Loucy (cell line): ENCODE data around the gene HOMEZ.

Source experiments
- H2AFZ ChIP-seq: fragments of 200-600 bp; sonication (generic); 2 replicates; pipeline ENCODE4 v1.6.0; 2016; ENCODE audit warnings: antibody characterized with exemption, mild to moderate bottlenecking, low read length, moderate library complexity
- H3F3A ChIP-seq: fragments of 200-600 bp; 2 replicates; pipeline ENCODE4 v1.6.0; 2016; ENCODE audit warnings: antibody characterized with exemption, low read depth, mild to moderate bottlenecking
- H3K27me3 ChIP-seq: fragments of 200-600 bp; sonication (generic); 2 replicates; pipeline ENCODE4 v1.6.1; 2014; ENCODE audit warnings: low read length, mild to moderate bottlenecking; ENCODE audit not compliant: insufficient read depth, poor library complexity, severe bottlenecking
- H3K36me3 ChIP-seq: fragments of 200-600 bp; sonication (generic); 2 replicates; pipeline ENCODE4 v1.6.1; 2016; ENCODE audit warnings: low read length; ENCODE audit not compliant: insufficient read depth
- H3K4me1 ChIP-seq: fragments of 200-600 bp; sonication (generic); 2 replicates; pipeline ENCODE4 v1.5.1; 2014; ENCODE audit warnings: low read length, mild to moderate bottlenecking; ENCODE audit not compliant: insufficient read depth, poor library complexity, severe bottlenecking
- H3K4me2 ChIP-seq: fragments of 200-600 bp; sonication (generic); 2 replicates; pipeline ENCODE4 v1.6.0; 2014; ENCODE audit warnings: antibody characterized with exemption, low read length, low read depth, mild to moderate bottlenecking; ENCODE audit not compliant: poor library complexity, severe bottlenecking
- H3K4me3 ChIP-seq: fragments of 200-600 bp; sonication (generic); 2 replicates; pipeline ENCODE4 v1.5.1; 2014; ENCODE audit warnings: low read length, mild to moderate bottlenecking, mixed read lengths; ENCODE audit not compliant: poor library complexity, severe bottlenecking
- H3K79me2 ChIP-seq: fragments of 200-600 bp; sonication (generic); 2 replicates; pipeline ENCODE4 v1.6.1; 2014; ENCODE audit warnings: low read length; ENCODE audit not compliant: insufficient read depth
- H3K9ac ChIP-seq: fragments of 200-600 bp; sonication (generic); 2 replicates; pipeline ENCODE4 v1.6.0; 2014; ENCODE audit warnings: mild to moderate bottlenecking, low read depth, low read length, moderate library complexity; ENCODE audit not compliant: poor library complexity, severe bottlenecking
- H3K9me2 ChIP-seq: fragments of 200-600 bp; sonication (generic); replicated peaks from 2 replicates; pipeline ENCODE4 v1.6.1; 2016; ENCODE audit warnings: low read depth, low read length, mixed read lengths
- H3K9me3 ChIP-seq: fragments of 200-600 bp; sonication (generic); 2 replicates; pipeline ENCODE4 v1.6.1; 2014; ENCODE audit warnings: mild to moderate bottlenecking, antibody characterized with exemption, low read length, low read depth; ENCODE audit not compliant: insufficient read depth
- H4K20me1 ChIP-seq: fragments of 200-600 bp; sonication (generic); 2 replicates; pipeline ENCODE4 v1.6.0; 2014; ENCODE audit warnings: antibody characterized with exemption, low read length, mild to moderate bottlenecking; ENCODE audit not compliant: insufficient read depth, poor library complexity, severe bottlenecking
- EZH2phosphoT487 ChIP-seq: fragments of 200-600 bp; IDR thresholded peaks from 2 replicates; pipeline ENCODE4 v1.6.1; 2018; ENCODE audit warnings: antibody characterized with exemption, mild to moderate bottlenecking, moderate library complexity, borderline replicate concordance
- TF ChIP-seq, protein P1 (sequence below): fragments of 200-600 bp; sonication (generic); conservative IDR thresholded peaks from 2 replicates; pipeline ENCODE4 v1.5.1; 2014; ENCODE audit warnings: mild to moderate bottlenecking, antibody characterized with exemption, low read length

The HOMEZ gene

DNA sequence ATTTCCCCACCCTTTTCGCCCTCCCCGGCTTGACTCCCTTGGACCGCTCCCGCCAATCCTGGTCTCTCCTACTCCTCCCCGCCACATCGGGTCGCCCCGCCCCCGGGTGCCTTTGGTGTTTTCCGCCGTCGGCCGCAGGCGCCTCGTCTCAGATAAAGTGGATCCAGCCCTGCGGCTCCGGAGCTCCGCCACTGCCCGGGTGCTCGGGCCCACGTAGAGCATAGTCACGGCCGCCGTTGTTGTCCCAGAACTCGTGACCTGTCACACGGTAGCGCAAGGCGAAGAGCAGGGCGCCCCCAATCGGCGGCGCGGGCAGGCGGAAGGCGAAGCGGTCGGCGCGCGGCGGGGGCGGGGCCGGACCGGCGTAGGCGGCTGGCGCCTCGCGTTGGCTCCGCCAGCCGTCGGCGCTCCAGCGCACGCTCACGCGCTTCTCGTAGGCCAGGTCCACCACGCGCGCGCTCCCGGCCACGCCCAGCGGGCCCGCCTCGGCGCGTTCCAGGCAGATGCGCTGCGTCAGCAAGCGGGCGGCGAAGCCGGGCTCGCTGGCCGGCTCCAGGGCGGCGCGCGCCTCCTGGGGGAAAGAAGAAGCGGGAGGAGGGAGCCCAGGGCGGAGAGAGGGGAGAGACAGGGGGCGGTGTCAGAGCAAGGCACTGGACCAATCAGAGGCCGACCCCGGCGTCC, 15.5 kb upstream of the HOMEZ start:
- H3K4me1 ChIP-seq: peaks cover 23% of the 10 kb centered on the region
- peak overlapping the region; percentile 94 for H3K4me3 ChIP-seq
- H3K4me2 ChIP-seq: peak overlapping the region; percentile 83
- H3F3A ChIP-seq: no peaks in the 10 kb centered on the region
- peaks cover 10% of the 10 kb centered on the region for H4K20me1 ChIP-seq
- H3K36me3 ChIP-seq: peaks cover 13% of the 10 kb centered on the region; the same call in 1 of the 2 replicates
- TF ChIP-seq, protein P1, sequence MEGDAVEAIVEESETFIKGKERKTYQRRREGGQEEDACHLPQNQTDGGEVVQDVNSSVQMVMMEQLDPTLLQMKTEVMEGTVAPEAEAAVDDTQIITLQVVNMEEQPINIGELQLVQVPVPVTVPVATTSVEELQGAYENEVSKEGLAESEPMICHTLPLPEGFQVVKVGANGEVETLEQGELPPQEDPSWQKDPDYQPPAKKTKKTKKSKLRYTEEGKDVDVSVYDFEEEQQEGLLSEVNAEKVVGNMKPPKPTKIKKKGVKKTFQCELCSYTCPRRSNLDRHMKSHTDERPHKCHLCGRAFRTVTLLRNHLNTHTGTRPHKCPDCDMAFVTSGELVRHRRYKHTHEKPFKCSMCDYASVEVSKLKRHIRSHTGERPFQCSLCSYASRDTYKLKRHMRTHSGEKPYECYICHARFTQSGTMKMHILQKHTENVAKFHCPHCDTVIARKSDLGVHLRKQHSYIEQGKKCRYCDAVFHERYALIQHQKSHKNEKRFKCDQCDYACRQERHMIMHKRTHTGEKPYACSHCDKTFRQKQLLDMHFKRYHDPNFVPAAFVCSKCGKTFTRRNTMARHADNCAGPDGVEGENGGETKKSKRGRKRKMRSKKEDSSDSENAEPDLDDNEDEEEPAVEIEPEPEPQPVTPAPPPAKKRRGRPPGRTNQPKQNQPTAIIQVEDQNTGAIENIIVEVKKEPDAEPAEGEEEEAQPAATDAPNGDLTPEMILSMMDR: peak; percentile 60
- TF ChIP-seq EZH2phosphoT487: no peak
- peak overlapping the region; percentile 97 for H3K9ac ChIP-seq
- H3K79me2 ChIP-seq: peaks cover 38% of the 10 kb centered on the region
- no peaks in the 10 kb centered on the region for H3K9me3 ChIP-seq
- no peaks in the 10 kb centered on the region for H3K27me3 ChIP-seq
- peak overlapping the region; percentile 97 for H2AFZ ChIP-seq
- H3K9me2 ChIP-seq: no peaks in the 10 kb centered on the region

DNA sequence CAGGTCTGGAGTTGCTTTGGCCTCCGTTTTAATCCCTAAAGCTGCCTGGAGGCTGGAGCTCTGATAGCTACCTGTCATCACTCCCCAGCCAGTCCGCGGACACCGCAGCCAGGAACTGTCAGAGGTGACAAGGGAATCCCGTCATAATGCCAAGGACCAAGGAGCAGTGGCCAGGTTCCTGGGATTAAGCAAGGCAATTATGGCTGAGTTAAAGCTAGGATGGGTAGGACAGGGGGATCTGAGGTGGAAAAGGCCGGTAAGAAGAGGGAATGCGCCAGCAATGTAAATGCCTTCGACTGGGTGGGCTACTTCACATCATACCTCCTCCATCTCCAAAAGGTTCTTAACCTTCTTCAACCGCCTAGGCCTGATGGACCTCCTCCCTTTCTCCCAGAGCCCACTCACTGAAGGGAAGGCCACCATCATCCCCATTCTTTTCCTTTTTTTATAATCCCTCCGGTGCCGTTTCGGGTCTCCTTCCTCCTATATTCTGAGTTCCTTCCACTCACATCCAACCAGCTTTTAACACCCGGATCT, 14.8 kb upstream of the HOMEZ start:
- Histone ChIP-seq H3K4me3 (peak overlapping the region; percentile 94), H3K9me3 (no peaks in the 10 kb centered on the region), H3K9ac (peak overlapping the region; percentile 97), H3K36me3 (peaks cover 13% of the 10 kb centered on the region; the same call in 1 of the 2 replicates), H4K20me1 (peaks cover 10% of the 10 kb centered on the region), H3K9me2 (no peaks in the 10 kb centered on the region), H3F3A (no peaks in the 10 kb centered on the region), H2AFZ (peak overlapping the region; percentile 51), H3K4me1 (peaks cover 18% of the 10 kb centered on the region), H3K79me2 (peaks cover 32% of the 10 kb centered on the region), H3K4me2 (peak overlapping the region; percentile 98), H3K27me3 (no peaks in the 10 kb centered on the region)
- no peak for TF ChIP-seq EZH2phosphoT487
- TF ChIP-seq, protein P1: no peak

DNA sequence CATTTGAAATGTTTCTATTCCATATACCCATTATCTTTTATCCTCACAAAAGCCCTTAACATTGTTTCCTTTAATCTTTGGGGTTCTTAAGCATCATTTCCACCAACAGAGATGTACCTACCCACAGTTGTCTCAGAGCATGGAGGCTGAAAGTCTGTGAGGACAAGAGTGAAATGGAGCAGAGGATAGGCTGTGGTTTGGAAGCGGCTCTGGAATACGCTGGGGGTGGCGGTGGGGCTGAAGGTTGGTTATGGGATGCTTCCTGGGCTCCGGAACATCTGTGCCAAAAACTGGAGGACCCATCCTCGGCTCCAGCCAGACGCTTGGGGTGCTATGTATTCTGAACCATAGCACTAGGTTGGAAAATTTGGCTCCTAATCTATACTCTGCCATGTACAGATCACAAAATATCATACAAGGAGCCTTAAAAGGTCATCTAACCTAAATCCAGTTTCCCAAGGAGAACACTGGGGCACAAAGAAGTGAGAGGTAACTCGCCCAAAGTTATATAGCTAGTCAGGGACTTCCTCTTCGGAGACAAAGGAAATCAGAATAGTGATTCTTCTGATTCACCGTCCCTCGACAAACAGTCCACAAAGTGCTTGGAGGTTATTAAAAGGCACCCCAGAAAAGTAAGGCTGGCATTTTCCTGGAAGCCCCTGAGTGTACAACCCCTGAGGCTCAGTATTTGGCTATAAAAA, 14.2 kb upstream of the HOMEZ start:
- Histone ChIP-seq H2AFZ (no peak overlapping the region), H4K20me1 (peaks cover 10% of the 10 kb centered on the region), H3K79me2 (peaks cover 28% of the 10 kb centered on the region), H3K9me3 (no peaks in the 10 kb centered on the region), H3K4me3 (peak overlapping the region; percentile 94), H3K4me1 (peaks cover 18% of the 10 kb centered on the region), H3F3A (no peaks in the 10 kb centered on the region), H3K9me2 (no peaks in the 10 kb centered on the region), H3K9ac (peak overlapping the region; percentile 97), H3K27me3 (no peaks in the 10 kb centered on the region), H3K4me2 (peak overlapping the region; percentile 98), H3K36me3 (peaks cover 13% of the 10 kb centered on the region; the same call in 1 of the 2 replicates)
- TF ChIP-seq, protein P1: peak; percentile 19; the same call in 1 of the 2 replicates
- no peak for TF ChIP-seq EZH2phosphoT487
